Measurements from ENCODE around the gene NDUFS4.

Gene NDUFS4

GRCh38 chr5:53667621-53668020, 107.2 kb downstream of the NDUFS4 start:
- ChIA-PET POLR2A (no interaction called here), CTCF (no interaction called here)
- Histone ChIP-seq H3K4me1 (ENCODE audit: control extremely low read depth in 1 of 4, control insufficient read depth in 4 of 4, insufficient read depth in 4 of 4, low read length in 3 of 4) (no peaks in the 10 kb centered on the region), H3K36me3 (ENCODE audit: control insufficient read depth in 4 of 4, insufficient read depth in 4 of 4, low read length in 3 of 4) (peaks cover 0 to 16% (median 10%) of the 10 kb centered on the region in 4 experiments), H3K9me3 (ENCODE audit: control extremely low read depth in 1 of 5, control insufficient read depth in 4 of 5, insufficient read depth in 2 of 5, low read depth in 1 of 5, low read length in 4 of 5) (peaks cover 0 to 6% (median 0%) of the 10 kb centered on the region in 5 experiments), H3K27me3 (replicated peaks in 2 of 5; ENCODE audit: control insufficient read depth in 4 of 5, insufficient read depth in 5 of 5, low read length in 4 of 5) (no peaks in the 10 kb centered on the region), H3K27ac (ENCODE audit: insufficient read depth in 1 of 2, low read depth in 1 of 2, low read length in 2 of 2, poor library complexity in 1 of 2, severe bottlenecking in 2 of 2) (no peak overlapping the region), H3K4me3 (ENCODE audit: control insufficient read depth in 1 of 7, extremely low read depth in 1 of 7, insufficient read depth in 4 of 7, low read depth in 2 of 7, low read length in 6 of 7) (no peak overlapping the region)
- DNase-seq, result no peak
- 100% methylated on average over 1 of the region's 2 CpGs for WGBS (ENCODE audit: insufficient coverage)

DNA sequence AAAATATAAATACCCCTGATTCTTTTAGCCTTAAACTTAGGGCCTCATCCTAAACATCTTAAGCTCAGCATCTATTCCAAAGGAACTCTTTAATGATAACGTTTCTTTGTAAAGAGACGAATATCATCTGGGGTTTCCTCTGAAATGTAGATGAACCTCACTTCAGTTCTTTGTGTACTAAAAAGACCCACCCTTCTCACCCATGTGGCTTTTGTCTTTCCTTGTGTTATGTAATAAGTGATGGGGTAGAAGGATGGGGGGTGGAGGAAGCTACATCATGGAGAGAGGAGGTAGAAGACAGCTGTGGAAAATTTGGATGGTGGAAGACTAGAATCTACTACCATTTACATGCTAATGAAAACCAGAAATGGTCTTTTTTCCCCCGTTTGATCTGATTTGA, 111.0 kb downstream of the NDUFS4 start:
- Histone ChIP-seq H3K9me3 (ENCODE audit: control extremely low read depth in 1 of 5, control insufficient read depth in 4 of 5, insufficient read depth in 2 of 5, low read depth in 1 of 5, low read length in 4 of 5) (peaks cover 0 to 1% (median 0%) of the 10 kb centered on the region in 5 experiments), H3K4me3 (ENCODE audit: control insufficient read depth in 1 of 7, extremely low read depth in 1 of 7, insufficient read depth in 4 of 7, low read depth in 2 of 7, low read length in 6 of 7) (no peak overlapping the region), H3K4me1 (ENCODE audit: control extremely low read depth in 1 of 4, control insufficient read depth in 4 of 4, insufficient read depth in 4 of 4, low read length in 3 of 4) (no peaks in the 10 kb centered on the region), H3K36me3 (ENCODE audit: control insufficient read depth in 4 of 4, insufficient read depth in 4 of 4, low read length in 3 of 4) (peaks cover 0 to 9% (median 7%) of the 10 kb centered on the region in 4 experiments), H3K27me3 (replicated peaks in 2 of 5; ENCODE audit: control insufficient read depth in 4 of 5, insufficient read depth in 5 of 5, low read length in 4 of 5) (no peaks in the 10 kb centered on the region), H3K27ac (ENCODE audit: insufficient read depth in 1 of 2, low read depth in 1 of 2, low read length in 2 of 2, poor library complexity in 1 of 2, severe bottlenecking in 2 of 2) (no peak overlapping the region)
- DNase-seq, result no peak
- CTCF ChIA-PET, result no interaction called here
- POLR2A ChIA-PET, result no interaction called here
- WGBS (ENCODE audit: insufficient coverage), result 100% methylated on average over 1 of the region's 3 CpGs

- Histone ChIP-seq H3K36me3 (ENCODE audit: control insufficient read depth in 4 of 4, insufficient read depth in 4 of 4, low read length in 3 of 4) (peaks cover 0 to 9% (median 6%) of the 10 kb centered on the region in 4 experiments), H3K4me3 (ENCODE audit: control insufficient read depth in 1 of 7, extremely low read depth in 1 of 7, insufficient read depth in 4 of 7, low read depth in 2 of 7, low read length in 6 of 7) (no peak overlapping the region), H3K9me3 (ENCODE audit: control extremely low read depth in 1 of 5, control insufficient read depth in 4 of 5, insufficient read depth in 2 of 5, low read depth in 1 of 5, low read length in 4 of 5) (no peaks in the 10 kb centered on the region), H3K27me3 (replicated peaks in 2 of 5; ENCODE audit: control insufficient read depth in 4 of 5, insufficient read depth in 5 of 5, low read length in 4 of 5) (no peaks in the 10 kb centered on the region), H3K27ac (ENCODE audit: insufficient read depth in 1 of 2, low read depth in 1 of 2, low read length in 2 of 2, poor library complexity in 1 of 2, severe bottlenecking in 2 of 2) (no peak overlapping the region), H3K4me1 (ENCODE audit: control extremely low read depth in 1 of 4, control insufficient read depth in 4 of 4, insufficient read depth in 4 of 4, low read length in 3 of 4) (no peaks in the 10 kb centered on the region)
- POLR2A ChIA-PET, result no interaction called here
- CTCF ChIA-PET, result no interaction called here
- no peak for DNase-seq
- no CpG with 5 or more reads among the region's 1 CpG for WGBS (ENCODE audit: insufficient coverage)
These were observed 113.7 kb downstream of the NDUFS4 start for GRCh38 chr5:53674121-53674520.

DNA sequence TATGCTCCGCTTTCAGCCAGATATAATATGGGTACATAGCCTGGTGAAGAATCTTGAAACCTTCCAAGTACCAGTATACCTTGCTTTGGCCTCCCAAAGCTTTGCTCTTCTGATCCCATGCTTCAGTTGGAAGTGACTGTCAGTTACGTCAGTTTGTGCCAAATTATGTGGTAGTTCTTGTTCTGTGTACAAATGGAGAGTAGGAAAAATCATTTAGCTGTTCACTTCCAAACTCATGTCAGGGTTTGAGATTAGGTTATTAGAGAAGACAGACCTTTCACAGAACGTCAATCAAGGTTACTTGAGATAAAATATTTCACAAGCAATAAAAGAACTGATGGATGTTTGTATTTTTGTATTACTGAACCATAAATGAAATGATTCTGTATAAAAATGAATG, 117.2 kb downstream of the NDUFS4 start:
- CTCF ChIA-PET, result no interaction called here
- Histone ChIP-seq H3K9me3 (ENCODE audit: control extremely low read depth in 1 of 5, control insufficient read depth in 4 of 5, insufficient read depth in 2 of 5, low read depth in 1 of 5, low read length in 4 of 5) (no peaks in the 10 kb centered on the region), H3K27ac (ENCODE audit: insufficient read depth in 1 of 2, low read depth in 1 of 2, low read length in 2 of 2, poor library complexity in 1 of 2, severe bottlenecking in 2 of 2) (no peak overlapping the region), H3K27me3 (replicated peaks in 2 of 5; ENCODE audit: control insufficient read depth in 4 of 5, insufficient read depth in 5 of 5, low read length in 4 of 5) (no peaks in the 10 kb centered on the region), H3K36me3 (ENCODE audit: control insufficient read depth in 4 of 4, insufficient read depth in 4 of 4, low read length in 3 of 4) (peaks cover 0 to 21% (median 1%) of the 10 kb centered on the region in 4 experiments), H3K4me1 (ENCODE audit: control extremely low read depth in 1 of 4, control insufficient read depth in 4 of 4, insufficient read depth in 4 of 4, low read length in 3 of 4) (peaks cover 0 to 4% (median 0%) of the 10 kb centered on the region in 4 experiments), H3K4me3 (ENCODE audit: control insufficient read depth in 1 of 7, extremely low read depth in 1 of 7, insufficient read depth in 4 of 7, low read depth in 2 of 7, low read length in 6 of 7) (no peak overlapping the region)
- POLR2A ChIA-PET, result no interaction called here
- WGBS (ENCODE audit: insufficient coverage), result no CpG with 5 or more reads among the region's 3 CpGs
- DNase-seq, result no peak

GRCh38 chr5:53678981-53679660, 118.7 kb downstream of the NDUFS4 start:
- H3K27me3 ChIP-seq (replicated peaks in 2 of 5; ENCODE audit: control insufficient read depth in 4 of 5, insufficient read depth in 5 of 5, low read length in 4 of 5), result no peaks in the 10 kb centered on the region
- ChIA-PET POLR2A (no interaction called here), CTCF (no interaction called here)
- peaks cover 0 to 4% (median 0%) of the 10 kb centered on the region in 4 experiments for H3K4me1 ChIP-seq (ENCODE audit: control extremely low read depth in 1 of 4, control insufficient read depth in 4 of 4, insufficient read depth in 4 of 4, low read length in 3 of 4)
- WGBS (ENCODE audit: insufficient coverage), result no CpG with 5 or more reads among the region's 3 CpGs
- no peak for DNase-seq
- no peak overlapping the region for H3K27ac ChIP-seq (ENCODE audit: insufficient read depth in 1 of 2, low read depth in 1 of 2, low read length in 2 of 2, poor library complexity in 1 of 2, severe bottlenecking in 2 of 2)
- H3K36me3 ChIP-seq (ENCODE audit: control insufficient read depth in 4 of 4, insufficient read depth in 4 of 4, low read length in 3 of 4), result peaks cover 0 to 29% (median 6%) of the 10 kb centered on the region in 4 experiments
- no peaks in the 10 kb centered on the region for H3K9me3 ChIP-seq (ENCODE audit: control extremely low read depth in 1 of 5, control insufficient read depth in 4 of 5, insufficient read depth in 2 of 5, low read depth in 1 of 5, low read length in 4 of 5)
- H3K4me3 ChIP-seq (ENCODE audit: control insufficient read depth in 1 of 7, extremely low read depth in 1 of 7, insufficient read depth in 4 of 7, low read depth in 2 of 7, low read length in 6 of 7), result no peak overlapping the region

GRCh38 chr5:53681079-53681478, 120.6 kb downstream of the NDUFS4 start:
- peaks cover 0 to 4% (median 0%) of the 10 kb centered on the region in 4 experiments for H3K4me1 ChIP-seq (ENCODE audit: control extremely low read depth in 1 of 4, control insufficient read depth in 4 of 4, insufficient read depth in 4 of 4, low read length in 3 of 4)
- peaks cover 0 to 29% (median 7%) of the 10 kb centered on the region in 4 experiments for H3K36me3 ChIP-seq (ENCODE audit: control insufficient read depth in 4 of 4, insufficient read depth in 4 of 4, low read length in 3 of 4)
- H3K4me3 ChIP-seq (ENCODE audit: control insufficient read depth in 1 of 7, extremely low read depth in 1 of 7, insufficient read depth in 4 of 7, low read depth in 2 of 7, low read length in 6 of 7), result no peak overlapping the region
- no CpG with 5 or more reads among the region's 1 CpG for WGBS (ENCODE audit: insufficient coverage)
- no peak for DNase-seq
- ChIA-PET CTCF (no interaction called here), POLR2A (no interaction called here)
- no peaks in the 10 kb centered on the region for H3K27me3 ChIP-seq (replicated peaks in 2 of 5; ENCODE audit: control insufficient read depth in 4 of 5, insufficient read depth in 5 of 5, low read length in 4 of 5)
- H3K9me3 ChIP-seq (ENCODE audit: control extremely low read depth in 1 of 5, control insufficient read depth in 4 of 5, insufficient read depth in 2 of 5, low read depth in 1 of 5, low read length in 4 of 5), result peaks cover 0 to 5% (median 0%) of the 10 kb centered on the region in 5 experiments
- H3K27ac ChIP-seq (ENCODE audit: insufficient read depth in 1 of 2, low read depth in 1 of 2, low read length in 2 of 2, poor library complexity in 1 of 2, severe bottlenecking in 2 of 2), result no peak overlapping the region

DNA sequence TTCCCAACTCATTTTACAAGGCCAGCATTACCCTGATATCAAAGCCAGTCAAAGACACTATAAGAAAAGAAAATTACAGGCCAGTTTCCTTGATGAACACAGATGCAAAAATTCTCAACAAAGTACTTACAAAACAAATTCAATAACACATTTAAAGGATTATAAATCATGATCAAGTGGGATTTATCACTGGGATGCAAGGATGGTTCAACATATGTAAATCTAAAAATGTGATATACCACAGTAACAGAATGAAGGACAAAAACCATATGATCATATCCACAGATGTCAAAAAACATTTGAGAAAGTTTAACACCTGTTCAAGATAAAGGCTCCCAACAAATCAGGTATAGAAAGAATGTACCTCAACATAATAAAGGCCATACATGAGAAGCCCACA, 130.6 kb downstream of the NDUFS4 start:
- POLR2A ChIA-PET, result no interaction called here
- CTCF ChIA-PET, result no interaction called here
- H3K27ac ChIP-seq (ENCODE audit: insufficient read depth in 1 of 2, low read depth in 1 of 2, low read length in 2 of 2, poor library complexity in 1 of 2, severe bottlenecking in 2 of 2), result no peak overlapping the region
- H3K4me1 ChIP-seq (ENCODE audit: control extremely low read depth in 1 of 4, control insufficient read depth in 4 of 4, insufficient read depth in 4 of 4, low read length in 3 of 4), result no peaks in the 10 kb centered on the region
- H3K36me3 ChIP-seq (ENCODE audit: control insufficient read depth in 4 of 4, insufficient read depth in 4 of 4, low read length in 3 of 4), result peaks cover 0 to 2% (median 0%) of the 10 kb centered on the region in 4 experiments
- H3K9me3 ChIP-seq (ENCODE audit: control extremely low read depth in 1 of 5, control insufficient read depth in 4 of 5, insufficient read depth in 2 of 5, low read depth in 1 of 5, low read length in 4 of 5), result peaks cover 0 to 44% (median 6%) of the 10 kb centered on the region in 5 experiments
- H3K4me3 ChIP-seq (ENCODE audit: control insufficient read depth in 1 of 7, extremely low read depth in 1 of 7, insufficient read depth in 4 of 7, low read depth in 2 of 7, low read length in 6 of 7), result no peak overlapping the region
- H3K27me3 ChIP-seq (replicated peaks in 2 of 5; ENCODE audit: control insufficient read depth in 4 of 5, insufficient read depth in 5 of 5, low read length in 4 of 5), result no peaks in the 10 kb centered on the region
- no peak for DNase-seq

All from common myeloid progenitor, CD34-positive (primary cell).